ENCODE data around the gene MIEF2. TPM values are rescaled to one million over a fixed set of nuclear protein-coding genes. Genes with fewer than 3 reads are reported as not detected.

Gene MIEF2
- total RNA-seq, 4 donors from 2014 or later: 5.2 to 11.4 (median 7.9) TPM

DNA sequence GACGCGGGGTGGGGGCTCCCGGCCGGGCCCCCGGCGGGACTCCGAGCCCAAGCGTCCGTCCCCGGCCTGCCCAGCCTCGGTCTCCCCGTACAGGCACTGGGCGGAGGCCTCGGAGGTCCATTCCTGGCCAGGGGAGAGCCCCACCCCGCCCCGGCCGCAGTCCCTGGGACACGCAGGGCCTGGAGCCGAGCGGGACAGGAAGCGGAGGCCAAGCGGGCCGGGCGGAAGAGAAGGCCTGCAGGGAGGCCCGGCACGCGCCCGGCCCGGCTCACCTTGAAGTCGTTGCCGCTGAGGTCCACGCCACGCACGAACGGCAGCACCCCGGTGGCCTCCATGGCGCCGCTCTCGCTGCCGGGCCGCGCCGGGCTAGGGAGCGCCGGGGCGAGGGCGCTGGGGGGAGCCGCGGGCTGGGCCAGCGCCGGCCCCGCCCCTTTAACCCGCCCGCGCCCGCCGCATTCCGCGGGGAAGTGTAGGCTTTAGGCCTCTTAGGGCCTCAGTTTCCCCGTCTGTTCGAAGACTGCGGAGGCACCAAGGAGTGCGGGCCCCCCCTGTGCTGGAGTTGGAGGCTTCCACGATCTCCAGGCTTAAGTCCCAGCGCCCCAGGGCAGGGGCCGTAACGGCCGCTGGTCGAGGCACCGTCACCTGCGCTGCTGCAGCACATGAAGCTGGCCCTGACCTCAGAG is 2.0 kb upstream of the MIEF2 start, which contains the start of gene FLII:
Gene FLII, minus strand, starts transcription at position 383 of the 683 bp plus-strand sequence. Its CDS starts 48 bp downstream, at position 335.
- TF ChIP-seq, protein P1, sequence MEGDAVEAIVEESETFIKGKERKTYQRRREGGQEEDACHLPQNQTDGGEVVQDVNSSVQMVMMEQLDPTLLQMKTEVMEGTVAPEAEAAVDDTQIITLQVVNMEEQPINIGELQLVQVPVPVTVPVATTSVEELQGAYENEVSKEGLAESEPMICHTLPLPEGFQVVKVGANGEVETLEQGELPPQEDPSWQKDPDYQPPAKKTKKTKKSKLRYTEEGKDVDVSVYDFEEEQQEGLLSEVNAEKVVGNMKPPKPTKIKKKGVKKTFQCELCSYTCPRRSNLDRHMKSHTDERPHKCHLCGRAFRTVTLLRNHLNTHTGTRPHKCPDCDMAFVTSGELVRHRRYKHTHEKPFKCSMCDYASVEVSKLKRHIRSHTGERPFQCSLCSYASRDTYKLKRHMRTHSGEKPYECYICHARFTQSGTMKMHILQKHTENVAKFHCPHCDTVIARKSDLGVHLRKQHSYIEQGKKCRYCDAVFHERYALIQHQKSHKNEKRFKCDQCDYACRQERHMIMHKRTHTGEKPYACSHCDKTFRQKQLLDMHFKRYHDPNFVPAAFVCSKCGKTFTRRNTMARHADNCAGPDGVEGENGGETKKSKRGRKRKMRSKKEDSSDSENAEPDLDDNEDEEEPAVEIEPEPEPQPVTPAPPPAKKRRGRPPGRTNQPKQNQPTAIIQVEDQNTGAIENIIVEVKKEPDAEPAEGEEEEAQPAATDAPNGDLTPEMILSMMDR (IDR thresholded peaks at IDR 0.05; ENCODE audit: low read depth): no peak

- TF ChIP-seq, protein P1 (IDR thresholded peaks at IDR 0.05; ENCODE audit: low read depth): no peak
These were observed 686 bp upstream of the MIEF2 start for GRCh38 chr17:18259621-18260331.

GRCh38 chr17:18261146-18261515 is 669 bp downstream of the MIEF2 start:
- TF ChIP-seq, protein P1 (IDR thresholded peaks at IDR 0.05; ENCODE audit: low read depth): no peak

DNA sequence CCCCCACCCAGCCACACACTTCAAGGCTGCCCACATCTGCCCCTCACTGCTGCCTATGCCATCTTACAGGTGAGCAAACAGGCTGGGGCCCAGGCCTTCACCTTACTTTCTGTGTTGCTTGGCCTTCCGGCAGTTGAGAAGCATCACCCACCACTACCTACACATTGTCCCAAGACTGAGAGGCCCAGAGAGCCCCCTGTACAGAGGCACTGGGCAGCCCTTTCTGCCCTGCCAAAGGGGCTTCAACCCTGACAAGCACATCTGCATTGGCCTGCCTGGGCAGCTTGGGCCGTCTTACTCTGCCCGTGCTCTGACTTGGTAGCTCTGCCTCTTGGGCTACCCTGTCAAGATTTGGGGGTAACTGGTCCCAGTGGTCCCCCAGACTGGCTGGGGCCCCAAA is 1.2 kb downstream of the MIEF2 start:
- TF ChIP-seq, protein P1 (IDR thresholded peaks at IDR 0.05; ENCODE audit: low read depth): no peak

- TF ChIP-seq, protein P1 (IDR thresholded peaks at IDR 0.05; ENCODE audit: low read depth): no peak
These were observed 1.6 kb downstream of the MIEF2 start for GRCh38 chr17:18262111-18262510.

DNA sequence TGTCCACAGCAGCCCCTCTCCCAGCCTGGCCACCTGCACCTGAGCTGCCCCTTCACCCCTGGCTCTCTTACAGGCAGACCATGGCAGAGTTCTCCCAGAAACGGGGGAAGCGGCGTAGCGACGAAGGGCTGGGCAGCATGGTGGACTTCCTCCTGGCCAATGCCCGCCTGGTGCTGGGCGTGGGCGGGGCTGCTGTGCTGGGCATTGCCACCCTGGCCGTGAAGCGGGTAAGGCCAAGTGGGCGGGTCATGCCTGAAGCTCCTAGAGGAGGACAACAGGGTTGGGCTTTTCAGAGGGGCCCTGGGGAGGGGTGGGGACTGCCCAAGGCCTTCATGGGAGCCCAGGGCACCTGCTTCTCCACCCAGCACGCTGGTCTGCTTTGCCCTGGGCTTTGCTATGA is 2.2 kb downstream of the MIEF2 start:
- TF ChIP-seq, protein P1 (IDR thresholded peaks at IDR 0.05; ENCODE audit: low read depth): no peak

DNA sequence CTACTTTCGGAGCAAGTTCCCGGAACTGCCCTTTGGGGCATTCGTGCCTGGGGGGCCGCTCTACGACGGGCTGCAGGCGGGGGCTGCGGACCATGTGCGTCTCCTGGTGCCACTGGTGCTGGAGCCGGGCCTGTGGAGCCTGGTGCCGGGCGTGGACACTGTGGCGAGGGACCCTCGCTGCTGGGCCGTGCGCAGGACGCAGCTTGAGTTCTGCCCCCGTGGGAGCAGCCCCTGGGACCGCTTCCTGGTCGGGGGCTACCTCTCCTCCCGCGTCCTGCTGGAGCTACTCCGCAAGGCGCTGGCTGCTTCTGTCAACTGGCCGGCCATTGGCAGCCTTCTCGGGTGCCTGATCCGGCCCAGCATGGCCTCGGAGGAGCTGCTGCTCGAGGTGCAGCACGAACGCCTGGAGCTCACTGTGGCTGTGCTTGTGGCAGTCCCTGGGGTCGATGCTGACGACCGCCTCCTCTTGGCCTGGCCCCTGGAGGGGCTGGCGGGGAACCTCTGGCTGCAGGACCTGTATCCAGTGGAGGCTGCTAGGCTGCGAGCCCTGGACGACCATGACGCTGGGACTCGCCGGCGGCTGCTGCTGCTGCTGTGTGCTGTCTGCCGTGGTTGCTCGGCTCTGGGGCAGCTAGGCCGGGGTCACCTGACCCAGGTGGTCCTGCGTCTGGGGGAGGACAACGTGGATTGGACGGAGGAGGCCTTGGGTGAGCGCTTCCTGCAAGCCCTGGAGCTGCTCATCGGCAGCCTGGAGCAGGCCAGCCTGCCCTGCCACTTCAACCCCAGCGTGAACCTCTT is 3.6 kb downstream of the MIEF2 start:
- TF ChIP-seq, protein P1 (IDR thresholded peaks at IDR 0.05; ENCODE audit: low read depth): no peak

Data from subcutaneous adipose tissue (tissue), 4 donors.